EL (cell line): ENCODE measurements around the gene TRIM21.
A peak's percentile ranks its signal among the peaks of the same experiment; 100 is the strongest.
"Not testable (repeated sequence)": the region's sequence is repeated elsewhere in the genome, so short reads cannot be mapped to it uniquely, and the experiment has no call there.

Source experiments
- DNase-seq: peaks from one replicate; pipeline ENCODE4 v3.0.0-alpha.2; 2016

The TRIM21 gene

DNA sequence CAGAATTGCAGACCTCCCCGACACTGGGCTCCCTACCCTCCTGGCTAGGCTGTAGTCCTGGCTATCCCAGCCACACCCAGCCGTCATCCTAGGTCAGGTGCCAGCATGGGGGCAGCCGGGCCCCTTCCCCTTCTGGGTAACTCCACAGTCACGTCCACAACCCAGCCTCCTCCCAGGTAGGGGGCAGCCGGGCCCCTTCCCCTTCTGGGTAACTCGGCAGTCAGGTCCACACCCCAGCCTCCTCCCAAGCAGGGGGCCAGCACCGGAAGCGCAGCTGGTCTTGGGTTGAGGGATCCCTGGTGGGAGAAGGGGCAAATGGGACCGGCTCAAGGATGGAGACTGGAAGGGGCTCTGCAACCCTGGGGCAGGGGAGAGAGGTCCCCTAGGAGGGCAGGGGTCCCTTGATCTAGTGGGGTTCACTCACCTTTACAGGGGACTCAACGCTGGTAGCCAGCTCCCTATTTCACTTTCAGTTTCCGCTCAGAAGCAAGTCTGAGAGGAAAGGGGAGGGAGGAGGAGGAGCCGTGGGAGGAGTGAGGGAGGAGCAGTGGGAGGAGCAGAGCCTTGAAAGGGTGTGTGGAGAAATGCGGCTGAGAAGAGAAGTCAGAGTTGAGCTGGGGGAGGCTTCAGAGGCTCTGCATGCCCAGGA lies at the start of gene TRIM21:
TSS of gene TRIM21 (minus strand) at position 494 of the 649 bp plus-strand sequence. CDS start 3,293 bp downstream, outside the sequence.
- peak; percentile 88 for DNase-seq

DNA sequence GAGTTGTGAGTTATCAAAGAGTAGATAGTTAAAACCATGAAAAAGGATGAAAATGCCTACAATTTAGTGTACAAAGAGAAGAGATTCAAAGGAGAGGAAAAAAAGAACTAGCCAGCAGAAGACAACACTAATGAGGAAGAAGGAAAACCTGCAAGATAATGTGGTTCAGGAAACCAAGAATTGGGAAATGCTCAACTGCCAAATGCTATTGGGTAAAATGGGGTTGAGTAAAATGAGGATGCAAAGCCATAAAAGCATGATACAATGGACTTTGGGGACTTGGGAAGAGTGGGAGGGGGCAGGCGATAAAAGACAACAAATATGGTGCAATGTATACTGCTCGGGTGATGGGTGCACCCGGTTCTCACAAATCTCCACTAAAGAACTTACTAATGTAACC lies 48.0 kb upstream of the TRIM21 start:
- no peak for DNase-seq

DNA sequence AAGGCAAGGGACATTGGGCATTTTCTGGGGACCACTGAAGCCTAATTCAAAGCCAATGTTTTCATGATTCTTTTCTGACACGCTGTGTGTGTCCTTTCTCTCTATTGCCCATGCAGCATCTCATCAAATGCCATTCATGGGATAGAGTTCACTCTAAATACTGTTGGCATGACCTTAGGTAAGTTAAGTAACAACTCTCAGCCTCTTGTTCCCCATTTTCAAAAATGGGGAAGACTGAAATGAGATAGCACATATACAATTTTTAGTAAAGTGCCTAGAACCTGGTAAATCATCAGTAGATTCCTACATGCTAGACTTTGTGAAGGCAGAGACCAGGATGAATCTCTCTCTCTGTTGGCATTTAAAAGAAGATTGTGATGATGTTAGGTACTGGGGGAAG lies 42.9 kb upstream of the TRIM21 start:
- no peak for DNase-seq

DNA sequence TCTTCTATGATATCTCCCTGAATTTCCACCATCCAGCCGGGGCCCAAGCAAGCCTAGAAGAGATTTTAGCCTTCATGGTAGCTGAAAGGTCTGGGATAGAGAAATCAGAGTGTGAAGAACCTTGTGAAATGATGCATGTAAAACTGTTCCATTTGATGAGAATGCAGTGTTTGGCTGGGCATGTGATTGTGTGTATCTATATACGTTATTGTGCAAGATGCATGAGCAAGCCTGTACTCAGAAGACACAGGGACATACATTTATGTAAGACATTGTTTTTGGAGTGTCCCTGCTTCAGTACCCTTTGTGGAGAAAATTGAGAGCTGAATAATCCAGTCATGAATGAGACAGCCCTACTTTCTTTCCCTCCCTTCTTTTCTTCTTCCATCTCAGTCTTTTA lies 40.4 kb upstream of the TRIM21 start:
- no peak for DNase-seq

DNA sequence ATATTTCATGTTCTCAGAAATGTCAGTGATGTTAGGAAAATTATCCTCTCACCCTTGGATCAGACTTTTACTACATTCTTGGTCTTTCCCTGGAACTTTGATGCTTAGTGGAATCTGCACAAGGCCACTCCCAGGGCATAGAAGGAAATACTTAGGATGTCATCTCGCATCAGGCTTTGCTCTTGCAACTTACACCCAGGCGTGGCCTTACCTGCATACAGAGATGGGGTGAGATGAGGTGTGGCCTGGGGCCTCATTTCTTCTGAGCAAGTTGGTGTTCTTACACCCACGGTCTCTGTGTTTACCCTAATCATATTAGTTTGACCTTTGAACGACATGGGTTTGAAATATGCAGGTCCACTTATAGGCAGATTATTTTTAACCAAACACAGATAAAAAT lies 36.5 kb upstream of the TRIM21 start:
- no peak for DNase-seq

DNA sequence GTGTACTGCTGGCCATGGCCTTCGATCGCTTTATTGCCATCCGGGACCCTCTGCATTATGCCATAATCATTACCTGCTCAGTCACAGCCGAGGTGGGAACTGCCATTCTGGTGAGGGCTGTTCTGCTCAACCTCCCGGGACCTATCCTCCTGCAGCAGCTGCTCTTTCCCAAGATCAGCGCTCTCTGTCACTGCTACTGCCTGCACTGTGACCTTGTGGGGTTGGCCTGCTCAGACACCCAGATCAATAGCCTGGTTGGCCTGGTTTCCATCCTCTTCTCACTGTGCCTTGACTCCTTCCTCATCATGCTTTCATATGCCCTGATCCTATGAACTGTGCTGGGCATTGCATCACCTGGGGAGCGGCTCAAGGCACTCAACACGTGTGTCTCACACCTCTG lies 24.9 kb upstream of the TRIM21 start:
- no peak for DNase-seq

DNA sequence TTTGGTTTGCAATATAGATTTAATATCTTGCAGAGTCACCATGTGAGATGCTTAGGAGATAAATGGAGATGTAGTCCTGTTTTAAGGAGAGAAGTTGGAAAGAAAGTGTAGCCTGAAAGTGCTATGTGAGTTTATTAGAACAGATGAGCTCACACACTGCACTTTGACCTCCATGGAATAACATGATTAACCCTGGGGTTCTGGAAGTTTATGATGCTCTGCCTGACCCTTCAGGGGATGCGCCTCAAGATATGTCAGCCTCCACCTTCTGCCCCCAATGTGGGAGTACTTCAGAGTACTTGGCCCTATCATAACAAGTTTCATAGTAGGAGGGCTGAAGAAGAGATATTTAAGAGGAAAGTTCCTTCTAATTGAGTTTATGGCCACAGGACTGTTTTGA lies 23.3 kb upstream of the TRIM21 start:
- no peak for DNase-seq

DNA sequence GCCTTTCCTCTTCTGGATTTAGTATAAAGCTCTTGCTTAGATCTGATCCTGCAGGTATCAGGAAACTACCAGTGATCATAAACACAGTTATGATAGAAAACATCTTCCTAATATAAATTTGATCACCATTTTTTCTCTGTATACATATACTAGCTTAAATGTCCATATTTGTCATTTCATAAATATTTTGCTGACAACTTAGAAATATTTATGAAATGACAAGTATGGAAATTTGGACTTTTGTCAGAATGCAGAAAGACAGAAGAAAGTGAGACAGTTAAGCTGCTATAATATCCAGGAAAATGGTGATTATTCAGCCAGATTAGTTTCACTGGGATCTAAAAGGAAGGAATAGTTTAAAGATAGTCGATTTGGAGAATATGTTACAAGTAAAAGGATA lies 22.8 kb upstream of the TRIM21 start:
- DNase-seq = no peak

DNA sequence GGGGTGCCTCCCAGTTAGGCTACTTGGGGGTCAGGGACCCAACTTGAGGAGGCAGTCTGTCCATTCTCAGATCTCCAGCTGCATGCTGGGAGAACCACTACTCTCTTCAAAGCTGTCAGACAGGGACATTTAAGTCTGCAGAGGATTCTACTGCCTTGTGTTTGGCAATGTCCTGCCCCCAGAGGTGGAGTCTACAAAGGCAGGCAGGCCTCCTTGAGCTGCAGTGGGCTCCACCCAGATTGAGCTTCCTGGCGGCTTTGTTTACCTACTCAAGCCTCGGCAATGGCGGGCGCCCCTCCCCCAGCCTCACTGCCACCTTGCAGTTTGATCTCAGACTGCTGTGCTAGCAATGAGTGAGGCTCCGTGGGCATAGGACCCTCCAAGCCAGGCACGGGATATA lies 12.7 kb upstream of the TRIM21 start:
- not testable (repeated sequence) for DNase-seq

DNA sequence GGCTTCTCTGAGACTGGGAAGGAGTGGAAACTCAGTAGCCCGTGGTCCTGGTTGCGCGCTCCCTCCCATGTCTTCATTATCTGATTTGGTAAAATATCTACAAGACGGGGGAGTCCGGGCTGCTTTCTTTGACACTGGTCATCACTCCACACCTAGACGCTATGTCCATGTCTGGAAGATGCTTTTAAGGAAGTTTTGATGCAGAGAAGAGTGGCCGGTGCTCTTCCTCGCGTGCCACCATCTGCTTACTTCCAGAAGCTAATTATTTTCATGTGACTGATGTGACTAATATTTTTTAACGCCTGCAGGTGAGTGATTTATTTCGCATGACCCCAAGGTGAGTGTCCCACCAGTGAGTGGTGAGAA lies 339 bp upstream of the TRIM21 start:
- no peak for DNase-seq

DNA sequence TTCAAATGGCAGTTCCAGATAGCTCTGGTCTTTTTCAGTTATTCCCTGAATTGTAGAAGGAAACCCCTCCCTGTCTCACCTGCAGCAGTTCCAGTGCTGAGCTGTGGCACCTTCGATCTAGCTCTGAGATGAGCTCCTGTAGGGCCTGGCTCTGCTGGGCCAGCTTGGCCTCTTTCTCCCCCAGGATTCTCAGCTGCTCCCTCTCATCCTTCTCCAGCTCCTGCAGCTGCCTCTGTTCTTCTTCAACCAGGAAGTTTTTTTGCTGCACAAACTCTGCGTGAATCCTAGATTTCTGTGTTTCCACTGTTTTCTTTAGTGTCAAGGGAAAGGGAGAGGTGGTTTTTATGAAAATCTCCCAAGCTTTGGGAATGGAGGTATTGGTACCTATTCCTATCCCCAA lies 5.3 kb downstream of the TRIM21 start:
- no peak for DNase-seq

DNA sequence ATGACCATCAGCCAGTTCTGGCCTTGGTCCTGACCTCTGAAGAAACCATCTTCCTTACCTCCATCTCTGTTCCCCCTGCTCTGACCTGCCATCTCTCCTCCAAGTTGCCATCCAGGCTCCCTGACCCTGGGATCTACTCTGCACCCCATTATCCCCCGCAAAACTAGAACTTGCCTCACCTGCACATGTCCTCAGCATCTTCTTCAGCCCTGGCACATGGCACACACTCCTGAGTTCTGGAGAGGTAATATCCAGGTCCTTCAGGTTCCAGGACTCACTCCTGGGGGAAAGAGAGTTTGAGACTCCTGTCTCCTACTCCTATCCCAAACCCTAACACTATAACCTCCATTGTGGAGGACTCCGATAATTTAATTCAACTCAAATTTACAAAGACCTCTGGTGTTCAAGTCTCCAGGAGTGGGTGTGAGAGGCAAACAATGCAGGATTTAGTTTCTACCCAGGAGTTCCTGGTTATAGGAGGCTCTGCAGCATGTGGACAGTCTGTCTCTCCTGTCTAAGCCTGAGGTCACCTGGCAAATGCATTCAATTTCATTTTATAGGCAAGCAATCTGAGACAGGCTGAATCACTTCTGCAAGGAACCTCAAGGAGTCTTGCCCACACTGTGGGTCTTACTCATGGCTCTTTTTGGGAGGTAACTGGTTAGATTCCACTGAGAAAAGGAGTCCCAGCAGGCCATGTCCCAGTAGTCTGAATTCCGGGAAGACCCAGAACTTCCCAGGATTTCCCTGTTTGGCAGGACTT lies 7.3 kb downstream of the TRIM21 start:
- no peak for DNase-seq

DNA sequence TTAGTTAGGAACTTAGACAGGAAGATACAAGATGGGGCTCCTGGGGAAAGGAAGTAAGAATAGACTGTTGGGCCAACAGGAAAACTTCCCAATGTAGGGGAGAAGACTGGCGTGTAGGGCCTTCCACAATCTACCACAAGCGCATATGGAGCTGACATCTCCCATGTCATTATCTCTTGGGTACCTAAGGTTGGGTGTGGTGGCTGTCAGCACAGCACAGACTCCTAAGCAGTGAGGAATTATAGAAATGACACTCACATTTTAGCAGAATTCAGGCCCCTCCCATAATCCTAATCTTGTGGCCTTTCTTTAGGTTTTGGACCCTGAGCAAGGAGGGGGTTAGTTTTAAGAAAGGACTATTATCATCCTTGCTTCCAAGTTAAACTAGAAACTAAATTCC lies 11.6 kb downstream of the TRIM21 start:
- DNase-seq = no peak

DNA sequence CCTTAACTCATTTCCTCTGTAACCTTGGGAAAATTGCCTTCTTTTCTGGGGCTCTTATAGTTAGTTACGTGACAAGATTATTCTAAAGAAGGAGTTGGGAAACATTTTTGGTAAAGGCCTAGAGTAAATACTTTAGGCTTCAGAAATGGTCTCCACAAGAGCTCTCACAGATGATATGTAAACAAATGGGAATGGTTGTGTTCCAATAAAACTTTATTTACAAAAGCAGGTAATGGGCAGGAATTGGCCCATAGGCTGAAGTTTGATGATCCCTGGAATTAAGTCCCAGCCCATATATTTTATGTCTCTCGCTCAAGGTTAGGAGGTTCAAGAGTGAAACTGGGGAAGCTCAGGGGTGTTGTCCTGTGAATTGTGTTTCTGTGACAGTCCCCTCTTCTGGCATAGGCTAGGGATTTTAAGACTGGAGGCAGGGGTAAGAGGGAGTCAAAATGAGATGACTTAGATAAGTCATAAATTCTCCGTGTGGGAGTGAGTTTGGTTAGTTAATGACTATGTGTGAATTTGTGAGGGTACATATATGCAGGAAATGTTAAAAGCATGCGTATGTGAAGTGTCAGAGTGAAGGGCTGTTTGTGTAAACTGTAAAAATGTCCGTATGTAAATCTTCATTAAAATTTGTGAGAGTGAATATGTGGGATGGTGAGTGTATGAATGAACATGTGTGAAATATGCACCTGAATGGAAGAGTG lies 17.9 kb downstream of the TRIM21 start:
- DNase-seq = no peak

DNA sequence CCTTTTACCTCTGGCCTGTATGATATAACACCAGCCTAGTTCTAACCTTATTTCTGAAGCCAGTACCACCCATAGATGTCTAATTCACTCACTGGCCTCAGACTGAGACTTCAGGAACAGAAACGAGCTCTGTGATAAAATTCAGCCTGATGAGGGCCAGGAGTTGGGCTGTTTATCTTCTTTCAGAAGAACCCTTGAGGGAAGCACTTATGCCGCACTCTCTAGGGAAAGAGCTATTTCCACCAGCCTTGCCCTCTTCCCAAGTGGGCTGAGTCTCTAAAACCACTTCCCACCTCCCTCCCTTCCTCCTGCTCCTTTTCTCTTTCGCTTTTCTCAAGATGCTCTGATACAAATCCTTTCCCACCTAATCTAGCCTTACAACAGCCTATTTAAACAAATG lies 23.3 kb downstream of the TRIM21 start:
- no peak for DNase-seq

DNA sequence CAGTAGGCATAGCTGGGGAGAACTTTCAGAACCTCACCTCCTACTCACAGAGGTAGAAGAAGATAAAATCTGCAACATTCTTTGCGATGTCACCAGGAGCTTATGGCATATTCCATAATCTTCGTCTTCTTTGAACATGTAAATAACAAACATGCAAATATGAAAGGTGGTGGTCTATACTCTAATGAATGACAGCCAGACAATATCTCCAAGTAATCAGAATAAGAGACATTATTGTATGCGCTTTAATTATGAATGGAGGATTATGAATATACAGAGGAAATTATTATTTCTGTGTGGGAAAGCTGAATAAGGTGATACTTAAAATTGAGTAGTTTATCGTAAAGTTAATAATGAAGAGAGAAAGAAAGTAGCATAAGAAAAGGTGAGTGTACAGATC lies 25.2 kb downstream of the TRIM21 start, which contains the start of gene OR52B4:
TSS of gene OR52B4 (minus strand) at position 101 of the 400 bp plus-strand sequence. CDS start at position 10, 91 bp downstream.
- DNase-seq = no peak

DNA sequence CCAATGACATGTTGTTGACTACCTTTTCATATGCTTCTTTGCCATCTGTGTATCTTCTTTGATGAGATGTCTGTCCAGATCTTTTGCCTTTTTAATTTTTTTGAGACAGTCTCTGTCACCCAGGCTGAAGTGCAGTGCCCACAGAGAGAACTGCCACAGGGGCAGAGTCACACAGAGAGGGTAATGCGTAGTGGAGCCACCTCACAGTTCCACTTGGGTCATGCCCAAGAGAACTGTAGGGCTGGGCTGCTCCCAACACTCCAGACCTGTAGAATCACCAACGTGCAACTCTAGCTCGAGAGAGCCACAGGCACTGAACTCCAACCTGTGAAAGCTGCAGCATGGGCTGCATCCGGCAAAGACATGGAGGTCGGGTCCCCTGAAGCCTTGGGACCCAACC lies 45.4 kb downstream of the TRIM21 start:
- DNase-seq = not testable (repeated sequence)

DNA sequence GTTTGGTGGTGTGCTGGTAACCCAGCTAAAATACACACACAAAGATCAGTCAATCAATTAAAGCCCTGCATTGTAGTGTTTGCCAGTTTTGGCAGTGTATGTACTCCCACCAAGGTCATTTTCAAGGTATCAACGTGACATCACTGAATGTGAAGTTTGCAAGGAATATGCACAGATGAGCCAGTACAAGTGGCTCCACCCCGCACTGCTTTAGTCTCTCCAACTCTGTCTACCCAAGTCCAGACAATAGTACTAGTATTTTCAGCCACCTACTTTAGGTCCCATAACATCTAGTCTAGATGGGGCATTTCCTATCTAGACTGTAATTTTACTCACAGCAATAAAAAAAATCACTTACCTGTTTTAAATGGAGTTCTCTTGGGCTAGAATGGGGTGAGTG lies 48.1 kb downstream of the TRIM21 start:
- not testable (repeated sequence) for DNase-seq
